CD8-positive, alpha-beta memory T cell (primary cell): Measurements from ENCODE around the gene PHF1. TPM values are rescaled to one million over a fixed set of nuclear protein-coding genes. Genes with fewer than 3 reads are reported as not detected.
A peak's percentile ranks its signal among the peaks of the same experiment; 100 is the strongest.

Experiments
- CTCF ChIA-PET: fragments of 350-600 bp; sonication (Branson Sonifier 250); formaldehyde crosslinking; loops from one replicate; lab custom pipeline; 2021; ENCODE audit warnings: antibody characterized with exemption; lab: Charles Lee
- POLR2A ChIA-PET: fragments of 350-600 bp; sonication (Branson Sonifier 250); formaldehyde crosslinking; loops from one replicate; lab custom pipeline; 2021; ENCODE audit warnings: antibody characterized with exemption; lab: Charles Lee
- DNase-seq, 5 donors: peaks; one replicate each; pipeline versions ENCODE4 v3.0.0 to v3.0.0-alpha.2; 2020 to 2022; ENCODE audit warnings: mixed read lengths in 1 of 5
- H3K27ac ChIP-seq: one replicate; pipeline ENCODE4 v1.7.0; 2013; ENCODE audit warnings: low read depth, mild to moderate bottlenecking, low read length, moderate library complexity
- H3K27me3 ChIP-seq: 2 replicates; pipeline ENCODE4 v1.7.0; 2013; ENCODE audit warnings: low read length, mild to moderate bottlenecking; ENCODE audit not compliant: insufficient read depth, poor library complexity, severe bottlenecking
- H3K36me3 ChIP-seq: 2 replicates; pipeline ENCODE4 v1.7.0; 2013; ENCODE audit warnings: mild to moderate bottlenecking, low read length, moderate library complexity; ENCODE audit not compliant: insufficient read depth
- H3K4me1 ChIP-seq: 2 replicates; pipeline ENCODE4 v1.7.0; 2013; ENCODE audit warnings: mild to moderate bottlenecking, low read length, moderate library complexity; ENCODE audit not compliant: insufficient read depth
- H3K4me3 ChIP-seq: 2 replicates; pipeline ENCODE4 v1.7.0; 2013; ENCODE audit warnings: mild to moderate bottlenecking, low read length
- H3K9me3 ChIP-seq: 2 replicates; pipeline ENCODE4 v1.7.0; 2013; ENCODE audit warnings: mild to moderate bottlenecking, low read length
- H3K27ac Mint-ChIP-seq, 8 donors: one replicate each; pipeline ENCODE4 v1.8.0; 2020 to 2021; ENCODE audit warnings: mixed read lengths in 8 of 8, mild to moderate bottlenecking in 6 of 8, inconsistent platforms in 3 of 8, moderate library complexity in 3 of 8
- H3K27me3 Mint-ChIP-seq, 2 donors: one replicate each; pipeline ENCODE4 v1.8.0; 2020 to 2021; ENCODE audit warnings: mixed read lengths in 2 of 2, mild to moderate bottlenecking in 1 of 2, moderate library complexity in 1 of 2
- H3K36me3 Mint-ChIP-seq, 3 donors: one replicate each; pipeline ENCODE4 v1.8.0; 2020 to 2021; ENCODE audit warnings: mixed read lengths in 3 of 3, inconsistent platforms in 1 of 3, mild to moderate bottlenecking in 1 of 3
- H3K4me1 Mint-ChIP-seq, 3 donors: one replicate each; pipeline ENCODE4 v1.8.0; 2020 to 2021; ENCODE audit warnings: mixed read lengths in 3 of 3, inconsistent platforms in 1 of 3, mild to moderate bottlenecking in 1 of 3
- H3K4me3 Mint-ChIP-seq, 7 donors: one replicate each; pipeline ENCODE4 v1.8.0; 2020 to 2021; ENCODE audit warnings: mixed read lengths in 7 of 7, mild to moderate bottlenecking in 6 of 7, moderate library complexity in 4 of 7, inconsistent platforms in 2 of 7
- H3K9me3 Mint-ChIP-seq, 5 donors: one replicate each; pipeline ENCODE4 v1.8.0; 2020 to 2022; ENCODE audit warnings: mixed read lengths in 5 of 5, mild to moderate bottlenecking in 3 of 5, moderate library complexity in 2 of 5, inconsistent platforms in 1 of 5
- polyA plus RNA-seq: library from polyadenylated mRNA; unstranded; fragments of 300-500 nt; fragmentation: Illumina TruSeq; gene quantifications from one replicate; pipeline ENCODE4 v1.2.3, GENCODE V29; 2021
- total RNA-seq, 2 experiments: library from RNA; stranded (reverse); gene quantifications; one replicate each; pipeline ENCODE4 v1.2.3, GENCODE V29; 2021

The PHF1 gene
- total and polyA plus RNA-seq, 3 experiments from 2014 or later, result 38.5 to 76.5 (median 43.3) TPM

DNA sequence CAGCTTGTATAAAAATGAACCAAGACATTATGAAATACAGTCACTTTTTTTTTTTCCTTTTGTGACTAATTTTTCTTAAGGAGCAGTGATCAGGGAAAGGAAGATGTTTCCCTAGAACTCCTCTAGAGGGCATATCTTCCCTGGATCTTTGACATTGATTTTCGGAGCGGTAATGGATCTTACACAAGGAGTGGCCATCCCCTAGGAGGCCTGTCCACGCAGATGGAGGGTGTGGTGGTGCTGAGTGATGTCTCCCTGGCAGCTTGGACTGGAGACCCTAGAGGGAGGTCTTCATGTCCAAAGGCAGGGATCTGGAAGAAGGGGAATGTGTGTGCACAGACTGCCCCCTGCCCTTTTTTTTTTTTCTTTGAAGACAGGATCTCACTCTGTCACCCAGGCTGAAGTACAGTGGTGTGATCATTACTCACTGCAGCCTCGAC is 26.2 kb upstream of the PHF1 start:
- Histone ChIP-seq H3K27me3 (no peaks in the 10 kb centered on the region), H3K36me3 (no peaks in the 10 kb centered on the region), H3K27ac (no peak overlapping the region), H3K9me3 (no peaks in the 10 kb centered on the region), H3K4me3 (no peak overlapping the region), H3K4me1 (no peaks in the 10 kb centered on the region)
- Mint-ChIP-seq H3K4me3 (no peak overlapping the region), H3K4me1 (no peaks in the 10 kb centered on the region), H3K9me3 (no peaks in the 10 kb centered on the region), H3K27ac (no peak overlapping the region), H3K36me3 (no peaks in the 10 kb centered on the region), H3K27me3 (peaks cover 0 to 2% of the 10 kb centered on the region in 2 donors)
- POLR2A ChIA-PET, result interaction anchor here (0.6 kb wide), 1 partner anchor 1449 kb away, joined by 3 read pairs; no protein-coding TSS in a partner anchor
- CTCF ChIA-PET, result interaction anchor here (0.7 kb wide), 1 partner anchor 128 kb away, joined by 3 read pairs; no protein-coding TSS in a partner anchor
- no peak for DNase-seq

DNA sequence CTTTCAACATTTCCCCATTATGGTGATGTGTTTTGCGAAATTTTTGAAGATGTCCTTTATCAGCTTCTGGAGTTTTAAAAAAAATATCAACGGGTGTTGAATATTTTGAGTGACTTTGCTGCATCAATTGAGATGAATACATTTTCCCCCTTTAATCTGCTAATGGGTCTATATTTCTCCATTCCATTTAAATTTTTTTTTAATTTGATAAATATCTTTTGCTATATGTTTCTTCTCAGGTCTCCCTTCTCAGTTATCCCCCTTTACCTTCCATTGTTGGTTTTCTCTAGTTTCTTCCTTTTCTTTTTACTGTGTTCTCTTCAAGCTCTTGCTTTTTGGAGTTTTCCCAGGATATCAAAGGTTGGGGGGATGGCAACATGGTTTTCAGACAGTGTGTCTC is 20.6 kb upstream of the PHF1 start:
- no peak overlapping the region for H3K4me3 Mint-ChIP-seq
- no peaks in the 10 kb centered on the region for H3K27me3 ChIP-seq
- peaks cover 22% of the 10 kb centered on the region for H3K4me1 ChIP-seq
- ChIA-PET CTCF (interaction anchor here (0.9 to 2.1 kb wide), 15 partner anchors 15 to 419 kb away, joined by 3 to 15 read pairs (median 5); partner anchors contain the start of genes B3GALT4, CUTA, RGL2 and ZBTB22), POLR2A (interaction anchor here (0.8 to 1.7 kb wide), 2 partner anchors 72 to 231 kb away, joined by 3 read pairs; partner anchors contain the start of genes ITPR3 and ZBTB22)
- no peak for DNase-seq
- peak overlapping the region in 7 of 8 donors; percentile 75 to 98 (median 98) for H3K27ac Mint-ChIP-seq
- no peaks in the 10 kb centered on the region for H3K27me3 Mint-ChIP-seq
- no peaks in the 10 kb centered on the region for H3K9me3 Mint-ChIP-seq
- H3K27ac ChIP-seq, result no peak overlapping the region
- no peak overlapping the region for H3K4me3 ChIP-seq
- no peaks in the 10 kb centered on the region for H3K9me3 ChIP-seq
- H3K36me3 ChIP-seq, result no peaks in the 10 kb centered on the region
- peaks cover 22 to 33% (median 28%) of the 10 kb centered on the region in 3 donors for H3K4me1 Mint-ChIP-seq
- no peaks in the 10 kb centered on the region for H3K36me3 Mint-ChIP-seq

DNA sequence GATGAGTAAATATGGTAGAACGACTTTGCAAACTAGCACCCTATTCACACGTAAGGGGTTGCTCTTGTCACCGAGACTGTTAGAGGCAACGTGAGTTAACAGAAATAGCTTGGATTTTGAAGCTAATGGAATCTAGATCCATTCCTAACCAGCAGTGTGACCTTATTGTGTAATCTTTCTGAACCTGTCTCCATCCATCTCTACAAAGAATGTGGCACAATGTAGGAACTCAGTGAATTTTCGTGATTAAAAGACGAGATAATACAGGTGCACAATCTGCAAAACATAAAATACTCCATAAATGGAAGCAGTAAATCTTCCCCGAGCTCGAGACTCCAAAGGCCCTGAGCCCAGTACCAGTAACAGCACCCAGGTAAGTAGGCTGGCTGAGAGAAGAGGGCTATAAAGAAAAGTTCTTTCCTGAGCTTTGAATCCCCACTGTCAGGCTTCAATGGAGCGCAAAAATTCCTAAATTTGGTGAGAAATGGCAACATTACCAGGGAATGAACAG is 20.0 kb upstream of the PHF1 start:
- no peaks in the 10 kb centered on the region for H3K36me3 Mint-ChIP-seq
- POLR2A ChIA-PET, result interaction anchor here (1.0 to 1.7 kb wide), 4 partner anchors 27 to 73 kb away, joined by 3 to 5 read pairs (median 3); partner anchors contain the start of genes CUTA and ZBTB22
- Histone ChIP-seq H3K9me3 (no peaks in the 10 kb centered on the region), H3K4me1 (peaks cover 22% of the 10 kb centered on the region), H3K27me3 (no peaks in the 10 kb centered on the region), H3K27ac (peak overlapping the region; percentile 71), H3K4me3 (peak overlapping the region; percentile 47), H3K36me3 (no peaks in the 10 kb centered on the region)
- DNase-seq, result no peak
- no peaks in the 10 kb centered on the region for H3K27me3 Mint-ChIP-seq
- peaks cover 22 to 34% (median 32%) of the 10 kb centered on the region in 3 donors for H3K4me1 Mint-ChIP-seq
- H3K9me3 Mint-ChIP-seq, result no peaks in the 10 kb centered on the region
- CTCF ChIA-PET, result interaction anchor here (0.6 to 2.1 kb wide), 19 partner anchors 16 to 419 kb away, joined by 3 to 15 read pairs (median 5); partner anchors contain the start of genes B3GALT4, CUTA, RGL2 and SYNGAP1
- peak overlapping the region; percentile 72 to 88 (median 86) for H3K4me3 Mint-ChIP-seq
- peak overlapping the region; percentile 75 to 98 (median 98) for H3K27ac Mint-ChIP-seq

DNA sequence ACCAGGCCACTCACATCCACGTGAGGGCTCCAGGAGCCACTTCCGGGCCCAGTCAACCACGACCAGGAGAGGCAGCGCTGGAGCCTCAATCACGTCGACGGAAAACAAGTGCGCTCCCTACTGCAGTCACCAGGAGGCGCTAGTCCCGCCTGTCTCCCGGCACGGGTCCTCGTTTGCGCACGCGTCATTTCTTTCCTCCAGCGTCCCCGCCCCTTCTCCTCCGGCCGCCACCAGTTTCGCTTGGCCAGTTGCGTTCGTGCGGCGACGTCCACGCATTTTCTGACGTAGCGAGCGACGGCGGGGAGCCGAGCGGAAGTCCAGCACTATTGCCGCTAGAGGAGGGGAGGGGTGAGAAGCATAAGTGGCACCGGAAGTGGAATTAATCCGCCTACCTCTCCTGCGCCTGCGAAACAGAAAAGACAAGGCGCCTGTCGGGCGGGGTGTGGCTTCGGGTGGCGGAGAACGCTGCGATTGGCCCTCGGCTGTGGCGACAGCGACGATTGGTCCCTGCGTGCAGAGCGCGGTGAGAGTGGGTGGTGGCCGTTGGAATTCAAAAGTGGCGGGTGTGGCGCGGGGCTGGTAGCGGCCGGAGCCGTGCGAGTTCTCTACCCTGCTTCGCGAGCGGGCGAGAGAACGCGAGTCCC is 19.4 kb upstream of the PHF1 start, which contains the start of gene KIFC1:
KIFC1 (plus strand) TSS at position 546 of the 644 bp plus-strand sequence. CDS start 163 bp downstream, outside the sequence.
- Mint-ChIP-seq H3K4me3 (peak within 1 kb of the TSS; percentile 72 to 88 (median 86)), H3K36me3 (no peaks in the 10 kb centered on the region), H3K27ac (peak within 1 kb of the TSS; percentile 75 to 98 (median 98)), H3K4me1 (peaks cover 22 to 37% (median 36%) of the 10 kb centered on the region in 3 donors), H3K9me3 (no peaks in the 10 kb centered on the region), H3K27me3 (no peaks in the 10 kb centered on the region)
- H3K27ac ChIP-seq, result peak within 1 kb of the TSS; percentile 79
- peaks cover 22% of the 10 kb centered on the region for H3K4me1 ChIP-seq
- H3K27me3 ChIP-seq, result no peaks in the 10 kb centered on the region
- H3K9me3 ChIP-seq, result no peaks in the 10 kb centered on the region
- DNase-seq, result peak; percentile 99 to 100 (median 99)
- H3K4me3 ChIP-seq, result peak within 1 kb of the TSS; percentile 78
- POLR2A ChIA-PET, result interaction anchor here (1.0 to 1.7 kb wide), 4 partner anchors 27 to 74 kb away, joined by 3 to 5 read pairs (median 3); partner anchors contain the start of genes CUTA and ZBTB22
- CTCF ChIA-PET, result interaction anchor here (0.6 to 2.1 kb wide), 18 partner anchors 15 to 420 kb away, joined by 3 to 15 read pairs (median 5); partner anchors contain the start of genes B3GALT4, CUTA, RGL2 and SYNGAP1
- H3K36me3 ChIP-seq, result no peaks in the 10 kb centered on the region

DNA sequence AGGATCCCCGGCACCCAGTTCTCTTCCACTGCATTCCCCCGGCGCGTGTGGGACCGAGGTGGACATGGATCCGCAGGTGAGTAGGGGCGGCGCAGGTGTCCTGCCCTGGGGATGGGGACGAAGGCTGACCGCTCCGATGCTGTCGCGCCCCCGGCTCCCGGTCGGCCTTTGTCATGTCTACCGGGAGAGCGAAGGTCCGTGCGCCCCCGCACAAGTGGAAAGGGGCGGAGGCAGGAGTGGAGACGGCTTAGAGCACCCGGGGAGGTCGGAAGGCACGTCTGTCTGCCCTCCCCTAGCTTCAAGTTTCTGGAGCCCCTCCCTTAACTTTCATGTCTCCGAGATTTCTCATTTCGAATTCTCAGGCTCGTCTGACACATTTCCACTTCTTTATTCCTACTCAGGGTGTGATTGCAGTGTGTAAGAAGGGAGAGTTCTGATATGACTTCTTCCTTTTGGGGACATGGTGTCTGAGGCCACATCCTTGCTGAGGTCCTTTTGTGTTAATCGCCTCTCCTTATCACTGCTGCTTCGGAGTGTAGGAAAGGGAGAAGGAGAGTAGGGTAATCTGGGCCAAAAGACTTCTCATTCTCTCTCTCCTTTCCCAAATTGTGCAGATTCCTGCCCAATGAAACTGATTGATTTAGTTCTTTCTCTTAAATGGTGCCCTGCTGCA is 18.8 kb upstream of the PHF1 start:
- Mint-ChIP-seq H3K27ac (peak overlapping the region; percentile 75 to 98 (median 98)), H3K27me3 (no peaks in the 10 kb centered on the region), H3K4me3 (peak overlapping the region; percentile 72 to 88 (median 86)), H3K36me3 (no peaks in the 10 kb centered on the region), H3K4me1 (peaks cover 22 to 37% (median 36%) of the 10 kb centered on the region in 3 donors), H3K9me3 (no peaks in the 10 kb centered on the region)
- ChIA-PET CTCF (interaction anchor here (1.3 kb wide), 1 partner anchor 17 kb away, joined by 3 read pairs; no protein-coding TSS in a partner anchor), POLR2A (interaction anchor here (1.2 kb wide), 1 partner anchor 26 kb away, joined by 3 read pairs; the partner anchor contains the start of gene CUTA)
- Histone ChIP-seq H3K27ac (peak overlapping the region; percentile 79), H3K9me3 (no peaks in the 10 kb centered on the region), H3K36me3 (no peaks in the 10 kb centered on the region), H3K27me3 (no peaks in the 10 kb centered on the region), H3K4me3 (peak overlapping the region; percentile 78), H3K4me1 (peaks cover 22% of the 10 kb centered on the region)
- DNase-seq, result peak in 2 of 5 donors; percentile 35 to 36

DNA sequence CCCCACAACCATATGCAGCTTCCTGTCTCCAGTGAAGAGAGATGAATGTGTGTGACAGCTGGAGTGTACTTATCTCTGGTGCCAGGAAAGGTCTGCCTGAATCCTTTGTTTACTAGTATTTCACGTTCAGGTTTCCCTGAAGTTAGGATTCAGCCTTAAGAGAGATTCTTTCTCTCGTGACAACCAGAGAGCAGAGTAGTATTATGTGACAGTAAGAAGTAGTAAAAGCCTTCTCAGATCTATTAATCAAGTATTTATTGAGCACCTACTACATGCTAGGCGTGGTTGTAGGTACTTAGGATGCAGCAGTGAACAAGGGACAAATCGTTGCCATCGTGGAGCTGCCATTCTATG is 18.2 kb upstream of the PHF1 start:
- Mint-ChIP-seq H3K36me3 (no peaks in the 10 kb centered on the region), H3K27me3 (no peaks in the 10 kb centered on the region), H3K4me3 (peak overlapping the region; percentile 72 to 88 (median 86)), H3K27ac (peak overlapping the region; percentile 75 to 98 (median 98)), H3K9me3 (no peaks in the 10 kb centered on the region), H3K4me1 (peaks cover 22 to 39% (median 36%) of the 10 kb centered on the region in 3 donors)
- CTCF ChIA-PET, result interaction anchor here (1.3 kb wide), 1 partner anchor 17 kb away, joined by 3 read pairs; no protein-coding TSS in a partner anchor
- peaks cover 22% of the 10 kb centered on the region for H3K4me1 ChIP-seq
- peak overlapping the region; percentile 78 for H3K4me3 ChIP-seq
- no peaks in the 10 kb centered on the region for H3K9me3 ChIP-seq
- no peak for DNase-seq
- H3K36me3 ChIP-seq, result no peaks in the 10 kb centered on the region
- H3K27ac ChIP-seq, result peak overlapping the region; percentile 79
- H3K27me3 ChIP-seq, result no peaks in the 10 kb centered on the region
- POLR2A ChIA-PET, result no interaction called here

DNA sequence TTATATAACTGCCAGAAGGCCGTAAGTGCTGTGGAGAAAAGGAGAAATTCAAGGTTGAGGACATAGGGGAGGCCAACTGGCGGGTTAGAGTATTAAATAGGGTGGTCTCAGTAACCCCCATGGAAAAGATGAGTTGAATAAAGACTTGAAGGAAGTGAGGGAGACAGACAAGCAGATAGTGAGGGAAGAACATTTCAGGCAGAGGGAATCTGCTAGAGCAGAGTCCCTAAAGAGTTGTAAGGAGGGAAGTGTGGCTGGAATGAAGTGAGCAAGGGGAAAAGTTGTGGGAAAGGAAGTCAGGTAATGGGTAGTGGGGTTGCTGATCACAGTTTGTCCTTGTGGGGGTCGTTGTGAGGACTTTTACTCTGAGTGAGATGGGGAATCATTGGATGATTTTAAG is 17.8 kb upstream of the PHF1 start:
- peaks cover 22% of the 10 kb centered on the region for H3K4me1 ChIP-seq
- Mint-ChIP-seq H3K36me3 (peaks cover 0 to 1% (median 0%) of the 10 kb centered on the region in 3 donors), H3K27ac (peak overlapping the region in 6 of 8 donors; percentile 75 to 98 (median 96)), H3K4me3 (peak overlapping the region in 4 of 7 donors; percentile 10 to 72 (median 34)), H3K4me1 (peaks cover 22 to 42% (median 36%) of the 10 kb centered on the region in 3 donors), H3K27me3 (no peaks in the 10 kb centered on the region), H3K9me3 (no peaks in the 10 kb centered on the region)
- ChIA-PET CTCF (interaction anchor here (1.3 kb wide), 1 partner anchor 16 kb away, joined by 3 read pairs; no protein-coding TSS in a partner anchor), POLR2A (no interaction called here)
- peak overlapping the region; percentile 79 for H3K27ac ChIP-seq
- no peaks in the 10 kb centered on the region for H3K36me3 ChIP-seq
- H3K9me3 ChIP-seq, result no peaks in the 10 kb centered on the region
- DNase-seq, result no peak
- H3K27me3 ChIP-seq, result no peaks in the 10 kb centered on the region
- H3K4me3 ChIP-seq, result peak overlapping the region; percentile 78
